GM12891 (cell line): ENCODE results near the gene SLC19A2.

Experiments
- POLR2A ChIP-seq: IDR thresholded peaks from 2 replicates; pipeline ENCODE4 v1.6.1; 2011; ENCODE audit warnings: low read depth, low read length, control low read depth
- POLR2AphosphoS5 ChIP-seq: IDR thresholded peaks from 2 replicates; pipeline ENCODE4 v1.6.1; 2011; ENCODE audit warnings: low read depth, low read length, control low read depth
- TAF1 ChIP-seq: IDR thresholded peaks from 2 replicates; pipeline ENCODE4 v1.6.1; 2011; ENCODE audit warnings: low read depth, low read length, control low read depth

GRCh38 chr1:169507413-169507812 lies 21.7 kb upstream of the SLC19A2 start:
- TF ChIP-seq POLR2A (no peak), POLR2AphosphoS5 (no peak), TAF1 (no peak)
